Osteocyte (in vitro differentiated cells): Measurements from ENCODE around the gene TPP1. TPM values are rescaled to one million over a fixed set of nuclear protein-coding genes. Genes with fewer than 3 reads are reported as not detected.

Source experiments
- DNase-seq: peaks from one replicate; pipeline ENCODE4 v3.0.0; 2021; ENCODE audit warnings: mixed read lengths; ENCODE audit not compliant: unreplicated experiment; ENCODE audit errors: extremely low spot score
- H3K27ac Mint-ChIP-seq: one replicate; pipeline ENCODE4 v1.8.0; 2021; ENCODE audit warnings: mild to moderate bottlenecking, mixed read lengths; ENCODE audit not compliant: unreplicated experiment
- H3K27me3 Mint-ChIP-seq: one replicate; pipeline ENCODE4 v1.8.0; 2021; ENCODE audit warnings: mixed read lengths; ENCODE audit not compliant: unreplicated experiment
- H3K36me3 Mint-ChIP-seq: one replicate; pipeline ENCODE4 v1.8.0; 2021; ENCODE audit warnings: mixed read lengths; ENCODE audit not compliant: unreplicated experiment
- H3K4me1 Mint-ChIP-seq: one replicate; pipeline ENCODE4 v1.8.0; 2021; ENCODE audit warnings: mixed read lengths; ENCODE audit not compliant: unreplicated experiment
- H3K4me3 Mint-ChIP-seq: one replicate; pipeline ENCODE4 v1.8.0; 2021; ENCODE audit warnings: mild to moderate bottlenecking, moderate library complexity, mixed read lengths; ENCODE audit not compliant: unreplicated experiment
- H3K9me3 Mint-ChIP-seq: one replicate; pipeline ENCODE4 v1.8.0; 2021; ENCODE audit warnings: mixed read lengths; ENCODE audit not compliant: unreplicated experiment
- CTCF ChIP-seq: fragments of 200-600 bp; sonication (generic); IDR thresholded peaks from 2 replicates; pipeline ENCODE4 v1.5.0; 2021; ENCODE audit warnings: antibody characterized with exemption, mild to moderate bottlenecking, moderate library complexity
- total RNA-seq: library from RNA; stranded (reverse); gene quantifications from 2 replicates; pipeline ENCODE4 v1.2.1, GENCODE V29; 2021

Gene TPP1
- total RNA-seq, 1 donor from 2014 or later, result 157 TPM

- H3K9me3 Mint-ChIP-seq, result no peaks in the 10 kb centered on the region
- no peak overlapping the region for H3K27ac Mint-ChIP-seq
- DNase-seq, result peak; percentile 72
- peaks cover 23% of the 10 kb centered on the region for H3K4me1 Mint-ChIP-seq
- H3K36me3 Mint-ChIP-seq, result peaks cover 22% of the 10 kb centered on the region
- no peak overlapping the region for H3K4me3 Mint-ChIP-seq
- H3K27me3 Mint-ChIP-seq, result no peaks in the 10 kb centered on the region
- TF ChIP-seq CTCF, result no peak
Measured at GRCh38 chr11:6608011-6608410, 11.2 kb downstream of the TPP1 start.

GRCh38 chr11:6607190-6607795 is 11.9 kb downstream of the TPP1 start:
- no peak overlapping the region for H3K4me3 Mint-ChIP-seq
- DNase-seq, result peak; percentile 13
- peaks cover 23% of the 10 kb centered on the region for H3K4me1 Mint-ChIP-seq
- H3K27ac Mint-ChIP-seq, result no peak overlapping the region
- peaks cover 22% of the 10 kb centered on the region for H3K36me3 Mint-ChIP-seq
- no peak for TF ChIP-seq CTCF
- no peaks in the 10 kb centered on the region for H3K27me3 Mint-ChIP-seq
- no peaks in the 10 kb centered on the region for H3K9me3 Mint-ChIP-seq

GRCh38 chr11:6606471-6607189 is 12.6 kb downstream of the TPP1 start:
- Mint-ChIP-seq H3K27me3 (no peaks in the 10 kb centered on the region), H3K4me3 (no peak overlapping the region), H3K27ac (no peak overlapping the region), H3K9me3 (no peaks in the 10 kb centered on the region), H3K4me1 (peaks cover 23% of the 10 kb centered on the region), H3K36me3 (peaks cover 22% of the 10 kb centered on the region)
- peak; percentile 92 for DNase-seq
- no peak for TF ChIP-seq CTCF

GRCh38 chr11:6604790-6605189 is 14.4 kb downstream of the TPP1 start:
- no peak overlapping the region for H3K27ac Mint-ChIP-seq
- no peak for TF ChIP-seq CTCF
- H3K4me3 Mint-ChIP-seq, result no peak overlapping the region
- peaks cover 12% of the 10 kb centered on the region for H3K4me1 Mint-ChIP-seq
- no peaks in the 10 kb centered on the region for H3K9me3 Mint-ChIP-seq
- H3K36me3 Mint-ChIP-seq, result peaks cover 16% of the 10 kb centered on the region
- DNase-seq, result no peak
- H3K27me3 Mint-ChIP-seq, result no peaks in the 10 kb centered on the region

GRCh38 chr11:6604081-6604626 is 15.1 kb downstream of the TPP1 start:
- peak; percentile 86 for DNase-seq
- H3K9me3 Mint-ChIP-seq, result no peaks in the 10 kb centered on the region
- peaks cover 14% of the 10 kb centered on the region for H3K36me3 Mint-ChIP-seq

More at GRCh38 chr11:6604081-6604626, 15.1 kb downstream of the TPP1 start:
- Mint-ChIP-seq H3K27me3 (no peaks in the 10 kb centered on the region), H3K4me1 (peaks cover 12% of the 10 kb centered on the region), H3K27ac (no peak overlapping the region), H3K4me3 (no peak overlapping the region)
- peak; percentile 29 for TF ChIP-seq CTCF
